ENCODE measurements around the gene APOL1. TPM values are rescaled to one million over a fixed set of nuclear protein-coding genes. Genes with fewer than 3 reads are reported as not detected.
A peak's percentile ranks its signal among the peaks of the same experiment; 100 is the strongest.

APOL1 gene
- total and polyA plus RNA-seq, 2 of the 13 experiments (the other 11 are each of a cell fraction or from before 2014, with no cell fraction given): 20.3 to 75.0 TPM

DNA sequence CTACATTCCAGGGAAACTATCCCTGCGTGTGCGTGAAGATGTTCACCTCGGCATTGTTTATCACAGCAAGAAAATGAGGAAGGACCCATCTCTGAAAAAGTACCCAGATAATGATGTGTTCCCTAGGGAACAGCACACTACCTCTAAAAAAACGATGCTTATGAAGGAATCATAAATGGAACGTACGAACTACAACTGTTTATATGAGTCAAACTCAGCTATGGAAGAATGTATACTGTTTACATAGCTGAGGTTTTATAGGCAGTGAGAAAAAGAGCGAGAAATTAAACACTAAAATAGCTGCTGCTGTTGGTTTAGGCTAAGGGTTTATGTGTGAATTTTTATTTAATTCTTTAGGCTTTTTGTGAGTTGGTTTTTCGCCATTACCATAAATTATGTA is 48.9 kb downstream of the APOL1 start:
- no peak for FAIRE-seq
- no peak for TF ChIP-seq CEBPG (CRISPR knock-in tag; IDR thresholded peaks at IDR 0.05)
- TF ChIP-seq ATF3 (CRISPR knock-in tag; IDR thresholded peaks at IDR 0.05): no peak
- H3K27me3 ChIP-seq (ENCODE audit: control insufficient read depth in 1 of 2, insufficient read depth in 2 of 2, low read length in 2 of 2): no peaks in the 10 kb centered on the region
- DNase-seq (ENCODE audit: low spot score): no peak
- intact Hi-C loops (cut with micrococcal nuclease; ENCODE audit: unreplicated experiment): loop anchor here (1.0 kb wide), 2 partner anchors 168 to 184 kb away; no protein-coding TSS in a partner anchor
- ATAC-seq: no peak
- H3K4me2 ChIP-seq (ENCODE audit: low read depth, low read length): no peak overlapping the region
- H3K36me3 ChIP-seq (replicated peaks in 1 of 2; ENCODE audit: control insufficient read depth in 1 of 2, insufficient read depth in 2 of 2, low read length in 2 of 2): peaks cover 64 to 91% of the 10 kb centered on the region in 2 experiments
- 90% methylated on average over 8 of the region's 8 CpGs for WGBS (ENCODE audit: low lambda C conversion rate)
- no peak overlapping the region for H3K9ac ChIP-seq (ENCODE audit: insufficient read depth, low read depth, low read length)
- H3K9me3 ChIP-seq (ENCODE audit: low read length): no peaks in the 10 kb centered on the region
- H3K4me1 ChIP-seq (ENCODE audit: insufficient read depth, low read length): no peaks in the 10 kb centered on the region
- POLR2A ChIA-PET: interaction anchor here (1.2 kb wide), 1 partner anchor 13 kb away, joined by 3 read pairs; no protein-coding TSS in a partner anchor
- no peak overlapping the region for H2AFZ ChIP-seq (ENCODE audit: low read length)
- in situ Hi-C loops (cut with HindIII; ENCODE audit: extremely low pct_ligation_motif_present, low pct_unique_long_range_greater_than_20kb): loop anchor here (5.0 kb wide), 1 partner anchor 165 kb away; no protein-coding TSS in a partner anchor
- no peak overlapping the region for H3K4me3 ChIP-seq (replicated peaks in 1 of 3; ENCODE audit: insufficient read depth in 1 of 3, low read depth in 2 of 3, low read length in 3 of 3)
- no peaks in the 10 kb centered on the region for H4K20me1 ChIP-seq (ENCODE audit: insufficient read depth, low read length)
- CTCF ChIA-PET (ENCODE audit: low intra/inter-chr PET ratio, low total read pairs): interaction anchor here (1.6 to 2.3 kb wide), 2 partner anchors 169 to 185 kb away, joined by 17 to 20 read pairs; no protein-coding TSS in a partner anchor
- no peaks in the 10 kb centered on the region for H3K79me2 ChIP-seq (ENCODE audit: insufficient read depth, low read length)
- TSS peak; percentile 22 for BruUV-seq (replicated peaks)
- H3K27ac ChIP-seq (ENCODE audit: extremely low read length, insufficient read depth, low read length): no peak overlapping the region

DNA sequence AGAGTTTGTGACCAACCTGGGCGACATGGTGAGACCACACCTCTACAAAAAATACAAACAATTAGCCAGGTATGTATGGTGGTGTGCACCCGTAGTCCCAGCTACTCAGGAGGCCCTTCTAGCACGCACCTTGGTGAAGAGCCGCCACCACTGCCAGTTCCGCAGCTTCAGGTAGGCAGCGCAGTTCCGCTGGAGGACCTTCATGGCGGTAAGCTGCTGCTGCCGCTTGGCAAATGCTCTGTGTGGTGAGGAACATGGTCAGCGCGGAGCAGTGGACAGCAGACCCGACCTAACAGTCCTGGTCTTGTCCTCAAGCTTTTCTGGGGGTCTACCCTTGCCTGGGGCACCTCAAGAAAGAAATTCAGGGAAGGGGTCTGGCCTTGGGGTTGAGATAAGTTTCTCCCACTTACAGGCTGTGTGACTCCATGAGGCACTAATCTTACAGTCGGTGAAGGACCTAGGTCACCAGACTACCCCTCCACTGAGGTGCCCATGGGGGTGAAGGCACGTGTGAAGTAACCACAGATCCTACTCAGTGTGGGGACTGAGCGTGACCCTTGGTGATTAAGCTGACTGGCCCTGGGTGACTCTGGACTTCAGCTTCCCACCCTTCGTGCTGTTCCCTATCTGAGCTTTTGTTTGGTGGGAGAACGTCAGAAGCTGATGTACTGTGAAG is 49.6 kb downstream of the APOL1 start:
- no peak overlapping the region for H3K4me2 ChIP-seq (ENCODE audit: low read depth, low read length)
- WGBS (ENCODE audit: low lambda C conversion rate): 100% methylated on average over 10 of the region's 17 CpGs
- H3K4me3 ChIP-seq (replicated peaks in 1 of 3; ENCODE audit: insufficient read depth in 1 of 3, low read depth in 2 of 3, low read length in 3 of 3): no peak overlapping the region
- no peaks in the 10 kb centered on the region for H3K27me3 ChIP-seq (ENCODE audit: control insufficient read depth in 1 of 2, insufficient read depth in 2 of 2, low read length in 2 of 2)
- BruUV-seq (replicated peaks): no TSS peak
- in situ Hi-C loops (cut with HindIII; ENCODE audit: extremely low pct_ligation_motif_present, low pct_unique_long_range_greater_than_20kb): loop anchor here (5.0 kb wide), 1 partner anchor 165 kb away; no protein-coding TSS in a partner anchor
- H3K4me1 ChIP-seq (ENCODE audit: insufficient read depth, low read length): peaks cover 1% of the 10 kb centered on the region; the same call in 1 of the 2 replicates
- H3K36me3 ChIP-seq (replicated peaks in 1 of 2; ENCODE audit: control insufficient read depth in 1 of 2, insufficient read depth in 2 of 2, low read length in 2 of 2): peaks cover 59 to 90% of the 10 kb centered on the region in 2 experiments
- ATAC-seq: no peak
- H2AFZ ChIP-seq (ENCODE audit: low read length): no peak overlapping the region
- H3K27ac ChIP-seq (ENCODE audit: extremely low read length, insufficient read depth, low read length): no peak overlapping the region
- TF ChIP-seq ZNF382 (CRISPR knock-in tag; IDR thresholded peaks at IDR 0.05; ENCODE audit: borderline replicate concordance) (no peak), ZNF282 (IDR thresholded peaks at IDR 0.05; ENCODE audit: partially characterized antibody) (no peak)
- no peak overlapping the region for H3K9ac ChIP-seq (ENCODE audit: insufficient read depth, low read depth, low read length)
- ChIA-PET POLR2A (no interaction called here), CTCF (ENCODE audit: low intra/inter-chr PET ratio, low total read pairs) (interaction anchor here (1.6 to 2.3 kb wide), 2 partner anchors 168 to 184 kb away, joined by 17 to 20 read pairs; no protein-coding TSS in a partner anchor)
- intact Hi-C loops (cut with micrococcal nuclease; ENCODE audit: unreplicated experiment): no loop called here
- FAIRE-seq: no peak
- no peaks in the 10 kb centered on the region for H3K9me3 ChIP-seq (ENCODE audit: low read length)
- no peaks in the 10 kb centered on the region for H4K20me1 ChIP-seq (ENCODE audit: insufficient read depth, low read length)
- no peak for DNase-seq (ENCODE audit: low spot score)
- no peaks in the 10 kb centered on the region for H3K79me2 ChIP-seq (ENCODE audit: insufficient read depth, low read length)
